Endometrium (tissue), 2 donors: ENCODE data around the gene CDC42EP3.

Experiments
- FAIRE-seq: peaks from 2 replicates; lab custom pipeline; 2012; peaks lifted over from hg19 to GRCh38; lab: Jason Lieb, UNC
- donor health status: control.
- donor health status: control.

Gene CDC42EP3

DNA sequence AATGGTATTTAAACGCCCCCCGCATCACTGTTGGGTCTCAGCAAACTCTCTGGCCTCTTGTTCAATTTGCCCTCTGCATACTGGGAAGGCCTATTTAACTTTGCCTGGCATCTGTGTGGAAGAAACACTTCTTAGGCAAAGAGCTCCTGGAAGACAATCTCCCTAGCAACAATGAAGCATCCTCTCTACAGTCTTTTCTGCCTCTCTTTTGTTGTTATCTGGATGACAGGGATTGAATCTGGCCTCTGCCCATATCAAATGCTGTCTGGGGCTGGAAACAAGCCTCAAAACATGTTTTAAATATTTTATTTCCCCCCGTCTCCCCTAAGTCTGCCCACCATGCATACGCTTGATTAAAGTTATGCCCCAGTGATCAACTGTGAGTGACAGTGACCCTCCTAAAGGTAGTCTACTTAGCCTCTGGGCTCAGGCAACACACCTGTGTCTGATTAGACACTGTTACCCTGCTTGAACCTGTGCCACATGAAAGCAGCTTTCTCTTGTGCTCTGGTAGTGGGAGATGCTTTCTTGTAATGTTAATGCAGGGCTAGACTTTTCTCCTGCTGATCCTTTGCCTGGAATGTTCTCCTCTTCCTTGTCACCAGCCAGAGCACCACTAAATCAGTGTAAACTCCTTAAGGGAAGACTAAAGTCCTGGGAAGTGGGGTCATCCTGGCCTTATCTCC lies 34.9 kb downstream of the CDC42EP3 start:
- FAIRE-seq, result no peak

DNA sequence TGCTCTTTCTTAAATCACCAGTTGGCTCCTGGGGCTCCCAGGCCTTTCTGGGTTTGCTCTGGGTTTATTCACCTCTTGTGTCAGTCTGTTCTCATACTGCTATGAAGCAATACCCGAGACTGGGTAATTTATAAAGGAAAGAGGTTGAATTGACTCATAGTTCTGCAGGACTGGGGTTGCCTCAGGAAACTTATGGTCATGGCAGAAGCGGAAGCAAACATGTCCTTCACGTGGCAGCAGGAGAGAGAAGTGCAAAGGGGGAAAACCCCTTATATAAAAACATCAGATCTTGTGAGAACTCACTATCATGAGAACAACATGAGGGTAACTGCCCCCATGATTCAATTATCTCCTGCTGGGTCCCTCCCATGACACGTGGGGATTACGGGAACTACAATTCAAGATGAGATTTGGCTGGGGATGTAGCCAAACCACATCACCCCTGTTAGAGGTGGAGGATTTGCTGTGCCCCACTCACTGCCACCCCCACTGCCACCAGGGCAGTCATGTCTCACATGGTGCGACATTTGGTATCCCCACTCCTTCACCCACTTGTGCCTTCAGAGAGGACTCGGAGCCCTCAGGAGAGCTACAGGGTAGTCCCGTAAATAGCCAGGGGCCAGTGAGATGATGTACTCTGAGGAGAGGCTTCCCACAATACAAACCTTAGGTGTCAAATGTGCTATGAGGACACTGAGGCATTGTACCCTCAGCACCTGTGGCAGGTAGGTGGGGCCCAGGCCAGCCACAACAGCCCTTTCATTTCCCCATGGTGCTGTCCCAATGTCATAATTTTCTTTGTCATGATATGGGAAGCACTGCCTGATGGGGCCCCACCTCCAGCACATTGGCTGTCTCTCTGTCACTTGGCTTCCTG lies 35.7 kb downstream of the CDC42EP3 start:
- no peak for FAIRE-seq

DNA sequence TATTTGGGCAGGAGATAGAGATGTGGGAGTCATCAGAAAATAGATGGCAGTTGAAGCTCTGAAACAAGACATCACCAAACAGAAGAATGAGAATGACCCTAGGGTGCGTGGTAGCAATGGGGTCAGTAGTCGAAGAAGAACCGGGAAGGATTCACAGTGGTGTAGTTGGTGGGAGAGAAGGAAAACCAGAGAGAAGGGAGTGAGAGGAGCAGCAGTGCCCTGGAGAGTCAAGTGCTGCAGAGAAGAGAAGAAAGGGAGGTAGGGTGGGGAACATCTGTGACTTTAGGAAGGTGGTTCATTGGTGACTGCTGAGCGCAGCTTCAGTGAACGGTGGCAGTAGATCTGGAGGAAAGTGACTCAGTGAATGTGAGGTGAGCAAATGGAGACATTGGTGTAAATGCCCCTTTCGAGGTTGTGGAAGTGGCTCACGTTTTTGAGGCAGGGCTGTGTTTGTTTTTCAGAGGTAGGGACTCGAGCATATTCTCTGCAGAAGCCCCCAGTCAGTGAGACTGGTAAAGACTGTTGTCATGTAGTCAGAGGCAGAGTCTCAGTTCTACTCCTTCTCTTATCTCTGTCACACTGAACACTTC lies 36.4 kb downstream of the CDC42EP3 start:
- no peak for FAIRE-seq

DNA sequence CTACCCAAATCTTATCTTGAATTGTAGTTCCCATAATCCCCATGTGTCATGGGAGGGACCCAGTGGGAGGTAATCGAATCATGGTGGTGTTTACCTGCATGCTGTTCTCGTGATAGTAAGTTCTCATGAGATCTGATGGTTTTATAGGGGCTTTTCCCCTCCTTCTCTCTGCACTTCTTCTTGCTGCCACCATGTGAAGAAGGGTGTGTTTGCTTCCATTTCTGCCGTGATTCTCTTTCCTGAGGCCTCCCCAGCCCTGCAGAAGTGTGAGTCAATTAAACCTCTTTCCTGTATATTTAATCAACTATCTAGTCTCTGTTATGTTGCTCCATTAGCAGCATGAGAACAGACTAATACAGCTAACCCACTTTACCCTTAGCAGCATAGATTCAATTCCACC lies 37.6 kb downstream of the CDC42EP3 start:
- FAIRE-seq, result no peak

DNA sequence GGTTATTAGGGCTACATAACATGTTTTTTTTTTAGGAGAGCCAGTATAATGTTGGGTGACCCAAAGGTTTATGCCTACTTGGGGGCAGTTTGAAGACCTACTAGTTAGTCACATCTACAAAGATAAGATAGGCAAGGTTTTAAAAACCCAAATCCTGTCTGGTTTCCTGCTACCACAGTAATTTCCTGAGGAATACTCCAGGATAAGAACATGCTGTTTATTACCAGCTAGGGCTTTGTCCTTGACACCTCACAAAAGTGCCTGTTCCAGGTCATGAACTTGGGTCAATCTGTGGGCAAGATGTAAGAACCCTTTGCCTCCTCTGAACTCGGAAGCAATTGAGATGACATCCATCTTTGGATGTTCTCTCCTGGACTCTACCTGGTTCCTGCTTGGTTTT lies 38.2 kb downstream of the CDC42EP3 start:
- FAIRE-seq, result no peak

DNA sequence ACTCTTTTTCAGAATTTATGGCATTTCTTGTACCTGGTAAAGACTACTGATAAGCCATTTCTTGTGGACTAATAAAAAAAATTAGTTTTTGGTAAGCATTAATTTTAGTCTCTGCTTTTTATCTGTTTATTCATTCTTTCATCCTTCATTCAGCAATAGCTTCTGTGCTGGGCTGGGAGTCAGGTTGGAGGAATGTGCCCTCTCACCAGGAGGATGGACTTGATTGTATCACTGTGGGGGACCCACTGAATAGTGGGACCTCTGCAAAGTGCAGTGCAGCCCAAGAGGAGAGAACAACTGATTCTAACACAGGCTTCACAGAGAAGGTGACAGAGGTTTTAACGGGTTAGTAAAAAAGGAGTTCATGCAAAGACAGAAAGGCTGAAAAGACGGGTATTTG lies 39.1 kb downstream of the CDC42EP3 start:
- no peak for FAIRE-seq

DNA sequence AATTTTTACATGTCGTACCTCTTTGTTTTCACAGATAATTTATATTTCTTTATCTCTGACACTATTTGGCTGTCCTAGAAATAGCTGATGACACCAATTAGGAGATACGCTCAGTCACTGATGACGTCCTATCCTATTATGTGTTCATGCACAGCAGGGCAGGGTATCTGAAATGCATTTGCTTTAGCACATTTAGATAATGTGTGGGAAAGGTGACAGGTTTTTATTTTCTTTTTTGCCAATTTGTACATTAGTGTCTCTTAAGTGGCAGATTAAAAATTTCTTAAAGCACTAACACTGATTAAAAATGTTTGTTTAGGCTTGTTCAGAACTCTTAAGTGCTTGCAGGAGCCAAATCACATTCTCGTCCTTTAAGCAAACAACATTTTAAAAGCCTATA lies 39.7 kb downstream of the CDC42EP3 start:
- FAIRE-seq, result no peak

DNA sequence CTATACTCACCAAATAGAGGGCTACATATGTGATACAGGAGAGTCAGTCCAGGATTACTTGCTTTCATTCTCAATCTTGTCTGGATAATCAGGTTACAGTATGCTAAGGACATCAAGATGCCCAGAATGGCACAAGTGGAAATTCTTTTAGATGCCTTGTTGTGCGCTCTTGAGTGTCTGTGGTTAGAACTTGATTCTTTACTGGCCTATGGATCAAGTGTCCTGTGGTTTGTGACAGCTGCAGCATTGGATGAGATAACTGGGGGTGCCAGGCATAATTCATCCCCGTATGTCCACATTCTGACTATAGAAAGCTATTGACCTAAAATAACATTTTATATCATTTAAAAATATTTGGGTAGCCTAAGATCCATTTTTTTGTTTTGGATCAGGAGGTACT lies 40.1 kb downstream of the CDC42EP3 start:
- FAIRE-seq, result no peak

DNA sequence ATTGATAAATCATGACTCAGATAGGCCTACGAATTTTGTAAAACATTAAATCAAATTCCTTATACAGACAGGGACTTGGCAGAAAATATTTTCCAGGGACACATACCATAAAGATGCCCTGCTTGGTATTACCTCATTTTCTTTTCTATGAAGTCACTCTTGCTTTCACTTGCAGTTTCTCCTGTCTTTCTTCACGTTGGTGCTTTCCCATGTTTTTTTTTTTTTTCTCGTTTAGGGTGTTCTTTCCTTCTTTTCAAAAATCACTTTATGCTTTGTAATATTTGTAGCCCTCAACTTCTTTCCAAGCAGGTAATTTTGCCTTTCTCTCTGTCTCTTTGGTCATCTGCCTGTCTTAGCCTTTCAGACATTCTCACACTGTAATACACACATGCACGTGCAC lies 40.7 kb downstream of the CDC42EP3 start:
- no peak for FAIRE-seq

DNA sequence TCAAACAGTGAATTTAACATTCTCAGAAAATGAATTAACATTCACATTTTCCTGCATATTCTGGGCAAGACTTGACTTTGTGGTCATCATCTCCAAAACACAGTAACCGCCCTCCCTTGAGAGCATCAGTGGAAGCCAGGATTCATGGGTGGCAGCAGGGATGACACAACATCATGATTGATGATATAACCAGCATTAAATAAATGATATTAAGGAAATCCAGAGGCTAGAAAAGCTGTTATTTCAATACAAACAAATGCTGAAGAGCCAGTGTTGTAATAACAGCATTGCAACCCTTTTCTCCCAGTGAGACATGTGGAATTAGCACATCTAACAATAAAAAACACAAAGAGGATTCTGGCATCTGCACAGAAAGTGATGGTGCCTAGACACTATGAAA lies 41.1 kb downstream of the CDC42EP3 start:
- FAIRE-seq, result no peak

DNA sequence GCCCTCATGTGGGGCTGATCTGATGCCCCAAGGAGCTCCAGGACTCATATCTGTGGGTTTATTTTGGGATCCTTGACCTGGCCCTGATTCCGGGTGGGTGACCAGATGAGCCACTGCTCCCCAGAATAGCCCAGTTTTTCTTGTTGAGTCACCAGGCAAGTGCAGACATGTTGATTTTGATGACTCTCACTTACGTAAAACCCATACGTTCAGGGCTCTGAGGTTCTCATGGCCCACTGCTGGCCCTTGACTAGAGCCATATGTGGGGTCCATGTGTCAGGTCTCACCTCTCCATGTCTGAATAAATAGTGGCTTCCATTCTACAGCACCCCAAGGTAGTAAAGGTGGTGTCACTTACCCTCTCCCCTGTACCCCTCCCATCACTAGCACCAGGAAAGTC lies 41.9 kb downstream of the CDC42EP3 start:
- FAIRE-seq, result no peak

DNA sequence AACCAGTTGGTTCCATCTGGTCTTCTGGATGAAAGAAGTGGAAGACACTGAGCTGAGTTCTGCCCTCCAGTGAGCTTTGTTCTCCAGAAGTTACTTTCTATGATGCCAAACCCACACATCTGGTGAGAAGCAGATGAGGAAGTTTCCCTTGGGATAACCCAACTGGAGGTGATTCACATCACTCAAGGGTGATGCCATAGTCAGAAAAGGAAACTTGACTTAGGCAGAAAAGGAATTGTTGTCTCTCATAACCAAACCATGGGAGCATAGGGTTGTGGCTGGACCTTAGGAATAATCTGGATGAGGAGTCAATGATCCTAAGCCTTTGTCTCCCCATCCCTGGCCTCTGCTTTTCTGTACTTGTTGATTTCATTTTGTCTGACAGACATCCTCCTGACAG lies 43.7 kb downstream of the CDC42EP3 start:
- FAIRE-seq, result no peak

DNA sequence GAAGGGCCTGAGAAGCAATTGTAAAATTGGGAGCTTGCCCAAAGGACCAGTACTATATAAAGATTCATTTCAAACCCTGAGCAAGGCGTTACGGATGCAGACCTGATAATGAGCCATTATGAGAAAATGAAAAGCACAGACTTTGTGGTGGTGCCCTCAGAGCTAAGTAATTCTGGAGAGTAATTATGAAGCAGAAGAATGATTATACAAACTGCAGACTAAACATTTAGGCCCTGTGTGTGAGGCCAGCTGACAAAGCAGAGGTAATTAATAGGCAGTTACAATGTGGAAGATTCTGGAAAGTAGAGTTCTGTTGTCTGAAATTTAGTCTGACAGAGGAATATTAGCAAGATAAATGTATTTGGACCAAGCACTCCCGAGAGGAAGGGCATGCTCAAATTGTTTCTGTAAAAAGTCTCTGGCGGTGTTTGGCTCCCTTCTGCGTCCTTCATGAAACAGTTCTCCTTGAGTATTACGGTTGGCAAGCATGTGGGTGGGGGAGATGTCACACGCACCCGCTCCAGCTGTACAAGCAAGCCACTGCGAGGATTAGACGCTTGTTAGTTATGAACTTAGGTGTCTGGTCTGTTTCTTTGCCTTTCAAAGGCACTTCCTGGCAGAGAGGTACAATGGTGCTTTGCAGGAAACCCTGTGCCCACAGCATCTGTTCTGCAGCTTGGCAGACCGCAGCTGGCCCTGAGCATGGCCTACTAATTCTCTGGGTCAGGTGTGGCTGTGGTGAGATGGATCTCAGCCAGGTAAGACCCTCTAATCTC lies 45.5 kb downstream of the CDC42EP3 start:
- no peak for FAIRE-seq

DNA sequence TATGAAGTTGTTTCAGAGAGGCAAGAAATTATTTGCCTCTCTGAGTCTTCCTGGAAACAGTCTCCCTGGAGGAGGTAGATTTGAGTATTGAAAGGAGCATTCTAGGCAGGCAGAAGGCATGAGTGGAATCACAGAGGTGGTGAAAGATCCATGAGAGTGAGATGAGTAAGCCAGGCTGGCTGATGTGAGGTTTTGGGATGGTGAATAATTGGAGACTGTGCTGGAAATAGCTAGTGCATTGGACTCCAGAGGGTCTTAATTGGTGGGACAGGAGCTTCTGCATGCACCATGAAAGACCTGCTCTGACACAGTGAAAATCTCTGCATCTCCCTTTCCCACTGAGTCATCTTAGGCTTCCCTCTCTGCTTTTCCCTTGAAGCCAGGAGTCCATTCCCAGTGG lies 46.3 kb downstream of the CDC42EP3 start:
- FAIRE-seq, result no peak

DNA sequence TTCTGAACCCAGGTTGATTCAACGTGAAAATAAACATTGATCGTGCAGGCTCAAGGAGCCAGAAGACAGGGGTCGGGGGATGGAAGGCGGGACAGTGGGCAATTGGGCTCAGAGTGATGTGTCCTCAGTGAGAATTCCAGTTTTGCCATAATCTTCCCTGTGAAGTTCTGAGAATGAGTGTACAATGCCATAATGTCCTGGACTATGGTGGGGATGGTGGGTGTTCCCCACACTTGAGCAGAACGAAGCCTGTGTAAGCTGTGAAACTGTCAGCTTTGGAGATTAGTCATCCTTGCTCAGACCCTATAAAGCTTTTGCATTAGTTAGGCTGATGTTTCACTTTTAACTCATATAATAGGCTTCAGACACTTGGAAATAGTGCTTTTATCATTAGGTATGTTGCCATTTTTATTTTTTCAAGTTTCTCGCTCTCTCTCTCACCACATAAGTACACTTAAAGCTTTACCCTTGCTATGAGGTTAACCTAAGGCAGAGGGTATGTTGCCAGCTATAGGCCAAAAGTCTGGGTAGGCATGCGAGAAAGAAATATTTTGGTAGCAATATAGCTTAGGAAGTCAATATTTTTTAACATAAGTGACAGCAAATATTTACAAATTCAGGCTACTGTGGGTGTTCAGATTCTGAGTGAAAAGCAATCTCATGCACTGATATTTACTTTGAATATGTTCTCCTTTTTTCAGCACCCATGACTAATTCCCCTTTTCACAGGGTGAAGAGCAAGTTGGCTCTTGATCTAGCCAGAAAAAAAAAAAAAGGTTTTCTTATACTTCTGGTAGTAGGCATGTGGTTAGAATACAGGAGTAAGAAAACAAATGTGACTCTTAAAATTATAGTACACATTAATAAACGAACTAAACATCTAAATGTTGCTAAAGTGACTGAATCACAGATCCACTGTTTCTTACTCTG lies 47.2 kb downstream of the CDC42EP3 start:
- no peak for FAIRE-seq

DNA sequence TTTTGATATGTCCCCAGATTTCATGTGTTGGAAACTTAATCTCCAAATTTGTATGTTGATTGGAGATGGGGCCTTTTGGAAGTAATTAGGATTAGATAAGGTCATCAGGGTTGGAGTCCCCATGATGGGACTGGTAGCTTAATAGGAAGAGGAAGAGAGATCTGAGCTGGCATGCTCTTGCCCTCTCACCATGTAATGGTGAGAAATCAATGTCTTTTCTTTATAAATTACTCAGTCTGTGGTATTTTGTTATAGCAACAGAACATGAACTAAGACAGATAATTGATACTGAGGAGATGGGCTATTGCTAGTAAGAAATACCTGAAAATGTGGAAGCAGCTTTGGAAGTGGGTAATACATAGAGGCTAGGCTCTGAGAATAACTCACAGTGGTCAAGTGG lies 48.0 kb downstream of the CDC42EP3 start:
- no peak for FAIRE-seq

DNA sequence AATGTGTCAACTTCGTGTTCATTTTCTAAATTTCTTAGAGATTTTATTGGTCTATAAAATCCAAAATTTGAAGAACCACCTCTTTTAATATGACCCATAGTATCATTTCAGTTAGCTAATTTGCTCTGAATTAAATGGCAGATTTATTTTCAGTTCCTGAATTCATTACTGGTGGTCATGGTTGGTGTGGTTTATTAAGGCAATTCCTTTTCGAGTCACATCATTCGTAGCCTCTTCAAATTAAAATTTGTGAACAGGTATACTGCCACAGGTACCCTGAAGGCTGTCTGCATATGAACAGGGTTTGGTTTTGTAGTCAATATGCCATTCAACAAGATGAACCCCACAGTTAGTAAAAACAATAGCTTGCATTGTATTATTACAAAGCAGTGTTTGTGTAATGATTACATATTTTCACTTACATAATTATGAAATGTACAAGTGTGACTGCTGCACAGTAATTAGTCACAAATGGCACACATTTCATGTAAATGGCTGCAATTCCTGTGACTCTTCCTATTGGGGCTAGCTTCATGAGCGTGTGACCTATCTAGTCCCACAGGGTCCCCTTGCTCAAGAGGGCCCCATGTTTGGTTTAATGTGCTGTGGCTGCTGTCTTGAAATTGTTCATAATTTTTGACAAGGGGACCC lies 48.9 kb downstream of the CDC42EP3 start:
- FAIRE-seq, result no peak

DNA sequence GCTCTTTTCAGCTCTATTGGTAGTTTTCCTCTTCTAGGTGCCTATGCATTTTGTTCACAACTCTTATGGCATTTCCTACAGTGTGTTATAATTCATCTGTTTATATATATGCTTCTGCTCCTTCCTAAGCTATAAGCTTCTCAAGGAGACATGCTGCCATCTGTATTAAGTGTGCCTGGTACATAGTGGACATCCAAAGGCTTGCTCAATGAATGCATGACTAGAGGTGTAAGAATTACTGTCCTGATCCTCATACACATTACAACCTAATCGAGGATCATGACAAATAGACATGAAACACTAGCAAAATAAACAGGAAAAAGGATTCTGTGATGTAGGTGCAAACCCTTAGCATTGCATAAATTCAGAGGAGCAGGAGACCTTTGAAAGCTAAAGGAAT lies 50.2 kb downstream of the CDC42EP3 start:
- FAIRE-seq, result no peak

DNA sequence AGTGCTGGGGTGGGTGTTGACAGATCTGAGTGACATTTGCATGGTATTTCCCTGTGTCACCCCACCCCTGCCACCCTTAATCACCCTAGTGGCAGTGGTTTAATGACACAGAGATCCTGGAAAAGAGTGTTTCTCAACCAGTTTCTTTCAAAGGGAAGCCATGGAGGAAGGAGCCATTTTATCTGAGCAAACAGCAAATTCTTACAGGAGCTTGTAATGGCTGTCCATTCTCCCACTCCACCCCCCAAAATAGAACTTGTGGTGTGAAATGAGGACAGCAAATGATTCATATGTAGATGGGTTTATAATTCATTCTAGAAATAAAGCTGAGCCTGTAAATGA lies 51.5 kb downstream of the CDC42EP3 start:
- FAIRE-seq, result no peak

DNA sequence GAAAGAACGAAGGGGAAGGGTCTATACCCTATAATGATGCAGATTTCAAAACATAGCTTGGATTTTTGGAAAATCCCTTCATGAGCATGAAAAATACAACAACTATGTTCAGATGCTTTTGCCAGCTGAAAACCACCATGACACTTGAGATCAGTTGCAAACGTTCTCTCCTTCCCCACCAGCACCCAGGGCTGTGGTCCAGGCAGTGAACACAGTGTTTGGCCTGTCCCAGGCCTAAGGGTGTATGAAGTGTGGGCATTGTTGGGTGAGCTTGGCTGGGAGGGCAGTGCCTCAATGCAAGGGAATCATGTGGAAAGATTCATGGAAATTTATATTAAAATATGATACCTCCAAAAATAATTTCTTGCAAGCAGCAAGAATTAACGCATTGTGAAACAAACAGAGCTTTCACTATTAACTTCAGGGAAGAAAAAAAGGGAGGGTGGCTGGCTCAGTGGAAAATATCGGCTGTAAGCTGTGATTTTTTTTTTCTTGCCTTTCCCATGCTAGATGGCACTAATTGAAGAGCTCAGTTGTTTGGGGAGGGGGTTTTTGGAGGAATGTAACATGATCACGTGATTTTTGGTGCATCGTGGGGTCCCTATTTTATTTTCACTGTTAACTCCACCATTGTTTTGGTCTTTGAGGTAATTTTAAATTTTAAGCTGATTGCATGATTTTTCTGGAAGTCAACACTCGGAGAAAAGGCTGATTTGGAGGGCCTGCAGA lies 52.0 kb downstream of the CDC42EP3 start:
- no peak for FAIRE-seq
